GM18499 (cell line): Measurements from ENCODE around the gene AATK.

Experiments used
- ATAC-seq: cut with Tn5 transposase; IDR thresholded peaks from one replicate; pipeline ENCODE4 v1.9.1; 2021; ENCODE audit warnings: moderate number of reproducible peaks; ENCODE audit not compliant: insufficient read depth, unreplicated experiment

Gene AATK

GRCh38 chr17:81183807-81184206 is 17.8 kb upstream of the AATK start:
- ATAC-seq, result no peak

GRCh38 chr17:81183316-81183715 is 17.3 kb upstream of the AATK start:
- no peak for ATAC-seq

GRCh38 chr17:81182596-81182995 is 16.6 kb upstream of the AATK start:
- ATAC-seq, result no peak

- no peak for ATAC-seq
These were observed 15.8 kb upstream of the AATK start for GRCh38 chr17:81181811-81182185.

GRCh38 chr17:81180836-81181810 is 15.1 kb upstream of the AATK start:
- no peak for ATAC-seq

- ATAC-seq, result no peak
These were observed 13.8 kb upstream of the AATK start for GRCh38 chr17:81179861-81180260.

- ATAC-seq, result no peak
These were observed 13.2 kb upstream of the AATK start for GRCh38 chr17:81179220-81179619.

- no peak for ATAC-seq
These were observed 12.4 kb upstream of the AATK start for GRCh38 chr17:81178136-81179091.

GRCh38 chr17:81176666-81177065 is 10.6 kb upstream of the AATK start:
- ATAC-seq, result no peak

- no peak for ATAC-seq
These were observed 7.7 kb upstream of the AATK start for GRCh38 chr17:81173762-81174155.

- no peak for ATAC-seq
These were observed 7.2 kb upstream of the AATK start for GRCh38 chr17:81173052-81173761.

GRCh38 chr17:81171941-81172340 is 5.9 kb upstream of the AATK start:
- ATAC-seq, result no peak

- no peak for ATAC-seq
These were observed 4.9 kb upstream of the AATK start for GRCh38 chr17:81170727-81171494.

GRCh38 chr17:81169870-81170309 is 3.9 kb upstream of the AATK start:
- no peak for ATAC-seq

GRCh38 chr17:81167638-81168037 is 1.6 kb upstream of the AATK start:
- ATAC-seq, result no peak

GRCh38 chr17:81167194-81167524 is 1.1 kb upstream of the AATK start:
- no peak for ATAC-seq

GRCh38 chr17:81165246-81166032 is 582 bp downstream of the AATK start, which contains the start of gene PVALEF:
PVALEF (plus strand) TSS chr17:81165507; CDS start chr17:81181227, 15,720 bp downstream.
- no peak for ATAC-seq

GRCh38 chr17:81164371-81165245 is 1.4 kb downstream of the AATK start:
- no peak for ATAC-seq
